ENCODE data around the gene SPACA7. TPM values are rescaled to one million over a fixed set of nuclear protein-coding genes. Genes with fewer than 3 reads are reported as not detected.

The SPACA7 gene
- total and polyA plus RNA-seq, 9 donors, result not detected

DNA sequence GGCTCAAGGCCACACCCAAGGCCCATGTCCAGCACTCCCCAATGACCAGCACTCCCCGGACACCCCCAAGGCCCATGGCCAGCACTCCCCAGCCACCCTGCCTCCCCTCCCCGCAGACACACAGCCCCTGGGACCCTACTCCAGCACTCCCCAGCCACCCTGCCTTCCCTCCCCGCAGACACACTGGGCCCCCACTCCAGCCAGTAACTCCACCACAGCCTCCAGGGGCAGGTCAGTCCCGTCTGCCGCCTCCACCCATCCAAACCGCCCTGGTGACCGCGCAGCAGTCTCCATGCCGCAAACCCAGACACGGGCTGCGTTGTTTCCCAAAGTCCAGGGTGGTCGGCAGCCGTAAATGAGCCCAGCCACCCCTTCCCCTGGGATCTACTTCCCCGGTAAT lies 70.7 kb downstream of the SPACA7 start:
- DNase-seq, result no peak
- Histone ChIP-seq H3K36me3 (ENCODE audit: control insufficient read depth, insufficient read depth, low read length) (no peaks in the 10 kb centered on the region), H3K4me3 (ENCODE audit: low read length) (no peak overlapping the region), H3K9me3 (replicated peaks; ENCODE audit: control insufficient read depth, low read depth, low read length) (no peaks in the 10 kb centered on the region), H3K27ac (ENCODE audit: low read length) (no peak overlapping the region), H3K4me1 (ENCODE audit: control insufficient read depth, insufficient read depth, low read length) (peaks cover 4% of the 10 kb centered on the region), H3K27me3 (ENCODE audit: control insufficient read depth, insufficient read depth, low read length) (peaks cover 43% of the 10 kb centered on the region)
- WGBS (ENCODE audit: insufficient coverage), result 88% methylated on average over 14 of the region's 14 CpGs

- Histone ChIP-seq H3K27ac (ENCODE audit: low read length) (no peak overlapping the region), H3K4me3 (ENCODE audit: low read length) (no peak overlapping the region), H3K9me3 (replicated peaks; ENCODE audit: control insufficient read depth, low read depth, low read length) (no peaks in the 10 kb centered on the region), H3K4me1 (ENCODE audit: control insufficient read depth, insufficient read depth, low read length) (peaks cover 4% of the 10 kb centered on the region), H3K27me3 (ENCODE audit: control insufficient read depth, insufficient read depth, low read length) (peaks cover 39% of the 10 kb centered on the region), H3K36me3 (ENCODE audit: control insufficient read depth, insufficient read depth, low read length) (no peaks in the 10 kb centered on the region)
- DNase-seq, result no peak
- WGBS (ENCODE audit: insufficient coverage), result 75% methylated on average over 1 of the region's 2 CpGs
Observed at GRCh38 chr13:112447306-112447705, 71.2 kb downstream of the SPACA7 start.

DNA sequence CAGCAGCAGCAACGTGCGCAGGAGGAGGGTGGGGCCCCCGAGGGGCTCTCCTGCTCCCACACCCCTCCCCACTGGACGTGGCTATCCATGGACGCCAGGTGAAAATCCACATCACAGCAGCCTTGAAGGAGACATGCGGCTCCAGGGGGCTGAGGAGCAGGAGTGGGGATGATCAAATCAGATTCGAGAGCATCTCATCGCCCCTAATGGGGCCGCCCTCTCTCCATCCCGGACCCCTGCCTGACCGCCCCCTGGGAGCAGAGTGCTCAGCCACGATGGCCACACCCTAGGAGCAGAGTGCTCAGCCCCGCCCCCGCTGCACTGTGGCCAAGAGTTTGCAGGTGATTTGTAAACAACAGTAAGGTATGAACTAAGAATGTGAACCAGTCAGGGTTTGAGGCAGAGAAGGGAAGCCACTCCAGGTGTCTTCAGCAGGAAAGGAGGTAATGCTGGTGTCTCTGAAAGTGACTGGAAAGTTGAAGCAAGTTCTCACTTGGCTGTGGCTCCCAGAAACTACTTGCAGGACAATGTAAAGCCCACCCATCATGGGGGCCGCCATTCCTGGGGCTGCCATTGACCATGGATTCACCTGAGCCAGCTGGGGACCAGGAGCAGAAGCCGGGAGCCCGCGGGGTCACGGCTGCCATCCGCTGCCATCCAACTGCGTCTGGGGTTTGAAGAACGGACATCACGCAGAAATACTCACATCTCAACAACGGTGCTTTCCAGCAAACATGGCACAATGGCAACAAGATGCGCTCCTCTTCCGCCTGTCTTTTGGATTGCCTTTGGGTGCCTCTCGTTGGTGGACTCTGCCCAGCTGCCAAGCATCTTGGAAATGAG lies 71.8 kb downstream of the SPACA7 start:
- 85% methylated on average over 18 of the region's 27 CpGs for WGBS (ENCODE audit: insufficient coverage)
- peaks cover 33% of the 10 kb centered on the region for H3K27me3 ChIP-seq (ENCODE audit: control insufficient read depth, insufficient read depth, low read length)

GRCh38 chr13:112448621-112449544 lies 72.7 kb downstream of the SPACA7 start:
- no peak for DNase-seq
- H3K27me3 ChIP-seq (ENCODE audit: control insufficient read depth, insufficient read depth, low read length), result peaks cover 24% of the 10 kb centered on the region
- no peaks in the 10 kb centered on the region for H3K36me3 ChIP-seq (ENCODE audit: control insufficient read depth, insufficient read depth, low read length)
- no peak overlapping the region for H3K27ac ChIP-seq (ENCODE audit: low read length)
- 78% methylated on average over 15 of the region's 20 CpGs for WGBS (ENCODE audit: insufficient coverage)
- H3K4me1 ChIP-seq (ENCODE audit: control insufficient read depth, insufficient read depth, low read length), result peaks cover under 1% of the 10 kb centered on the region
- no peaks in the 10 kb centered on the region for H3K9me3 ChIP-seq (replicated peaks; ENCODE audit: control insufficient read depth, low read depth, low read length)
- no peak overlapping the region for H3K4me3 ChIP-seq (ENCODE audit: low read length)

More for the DNA sequence above, 71.8 kb downstream of the SPACA7 start:
- no peak for DNase-seq
- Histone ChIP-seq H3K27ac (ENCODE audit: low read length) (no peak overlapping the region), H3K4me1 (ENCODE audit: control insufficient read depth, insufficient read depth, low read length) (peaks cover 4% of the 10 kb centered on the region), H3K9me3 (replicated peaks; ENCODE audit: control insufficient read depth, low read depth, low read length) (no peaks in the 10 kb centered on the region), H3K36me3 (ENCODE audit: control insufficient read depth, insufficient read depth, low read length) (no peaks in the 10 kb centered on the region), H3K4me3 (ENCODE audit: low read length) (no peak overlapping the region)

DNA sequence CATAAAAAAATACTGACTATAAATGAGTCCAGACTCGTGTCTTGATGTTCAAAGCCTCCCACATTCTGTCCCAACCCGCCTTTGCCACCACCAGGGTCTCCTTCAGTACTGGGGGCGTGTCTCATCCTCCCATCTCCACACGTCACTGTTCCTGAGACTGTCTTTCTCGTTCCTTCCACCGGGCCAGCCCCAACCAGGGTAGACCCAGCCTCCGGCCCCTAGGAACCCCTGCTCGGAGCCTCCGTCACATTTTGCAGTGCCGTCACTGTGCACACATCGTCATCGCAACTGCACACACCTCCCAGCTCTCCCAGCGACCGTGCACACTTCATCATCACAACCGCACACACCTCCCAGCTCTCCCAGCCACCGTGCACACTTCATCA lies 73.4 kb downstream of the SPACA7 start:
- Histone ChIP-seq H3K27ac (ENCODE audit: low read length) (no peak overlapping the region), H3K27me3 (ENCODE audit: control insufficient read depth, insufficient read depth, low read length) (peaks cover 22% of the 10 kb centered on the region), H3K4me1 (ENCODE audit: control insufficient read depth, insufficient read depth, low read length) (no peaks in the 10 kb centered on the region), H3K9me3 (replicated peaks; ENCODE audit: control insufficient read depth, low read depth, low read length) (no peaks in the 10 kb centered on the region), H3K36me3 (ENCODE audit: control insufficient read depth, insufficient read depth, low read length) (no peaks in the 10 kb centered on the region), H3K4me3 (ENCODE audit: low read length) (no peak overlapping the region)
- no peak for DNase-seq
- WGBS (ENCODE audit: insufficient coverage), result 54% methylated on average over 14 of the region's 16 CpGs

DNA sequence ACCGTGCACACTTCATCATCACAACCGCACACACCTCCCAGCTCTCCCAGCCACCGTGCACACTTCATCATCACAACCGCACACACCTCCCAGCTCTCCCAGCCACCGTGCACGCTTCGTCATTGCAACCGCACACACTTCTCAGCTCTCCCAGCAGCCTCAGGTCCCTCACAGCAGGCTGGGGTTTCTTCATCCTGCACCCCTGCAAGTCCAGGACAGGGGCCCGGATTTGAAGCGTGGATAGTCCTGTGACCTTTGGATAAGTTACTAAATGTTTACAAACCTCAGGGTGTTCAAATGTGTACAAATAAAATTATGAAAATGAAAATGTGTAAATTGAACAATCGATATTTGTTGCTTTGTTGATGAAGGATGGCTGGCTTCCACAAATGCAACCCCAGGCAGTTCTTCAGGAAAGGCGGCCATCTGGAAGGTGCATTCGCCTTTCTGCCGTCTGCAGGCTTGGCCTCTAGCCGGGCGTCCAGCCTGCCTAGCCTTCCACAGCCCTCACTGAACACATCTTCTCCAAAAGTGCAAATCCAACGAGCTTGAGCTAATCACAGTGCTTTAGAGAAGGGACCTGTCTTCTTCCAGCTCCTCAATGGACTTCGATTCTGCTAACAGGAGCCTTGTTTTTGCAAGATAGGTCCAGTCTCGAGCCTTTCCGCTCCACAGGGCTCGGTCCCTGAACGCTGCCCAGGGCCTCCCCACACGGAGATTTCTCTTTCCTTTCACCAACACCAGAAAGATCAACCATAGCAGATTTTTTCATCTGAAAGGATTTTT lies 74.2 kb downstream of the SPACA7 start:
- Histone ChIP-seq H3K9me3 (replicated peaks; ENCODE audit: control insufficient read depth, low read depth, low read length) (no peaks in the 10 kb centered on the region), H3K36me3 (ENCODE audit: control insufficient read depth, insufficient read depth, low read length) (no peaks in the 10 kb centered on the region), H3K27ac (ENCODE audit: low read length) (no peak overlapping the region), H3K4me1 (ENCODE audit: control insufficient read depth, insufficient read depth, low read length) (no peaks in the 10 kb centered on the region), H3K4me3 (ENCODE audit: low read length) (no peak overlapping the region), H3K27me3 (ENCODE audit: control insufficient read depth, insufficient read depth, low read length) (peaks cover 17% of the 10 kb centered on the region)
- 62% methylated on average over 14 of the region's 23 CpGs for WGBS (ENCODE audit: insufficient coverage)
- DNase-seq, result peak; percentile 14

GRCh38 chr13:112450904-112451240 lies 74.7 kb downstream of the SPACA7 start:
- Histone ChIP-seq H3K36me3 (ENCODE audit: control insufficient read depth, insufficient read depth, low read length) (no peaks in the 10 kb centered on the region), H3K9me3 (replicated peaks; ENCODE audit: control insufficient read depth, low read depth, low read length) (no peaks in the 10 kb centered on the region), H3K27me3 (ENCODE audit: control insufficient read depth, insufficient read depth, low read length) (peaks cover 13% of the 10 kb centered on the region), H3K4me3 (ENCODE audit: low read length) (no peak overlapping the region), H3K4me1 (ENCODE audit: control insufficient read depth, insufficient read depth, low read length) (no peaks in the 10 kb centered on the region), H3K27ac (ENCODE audit: low read length) (no peak overlapping the region)
- peak; percentile 32 for DNase-seq
- 50% methylated on average over 2 of the region's 9 CpGs for WGBS (ENCODE audit: insufficient coverage)

DNA sequence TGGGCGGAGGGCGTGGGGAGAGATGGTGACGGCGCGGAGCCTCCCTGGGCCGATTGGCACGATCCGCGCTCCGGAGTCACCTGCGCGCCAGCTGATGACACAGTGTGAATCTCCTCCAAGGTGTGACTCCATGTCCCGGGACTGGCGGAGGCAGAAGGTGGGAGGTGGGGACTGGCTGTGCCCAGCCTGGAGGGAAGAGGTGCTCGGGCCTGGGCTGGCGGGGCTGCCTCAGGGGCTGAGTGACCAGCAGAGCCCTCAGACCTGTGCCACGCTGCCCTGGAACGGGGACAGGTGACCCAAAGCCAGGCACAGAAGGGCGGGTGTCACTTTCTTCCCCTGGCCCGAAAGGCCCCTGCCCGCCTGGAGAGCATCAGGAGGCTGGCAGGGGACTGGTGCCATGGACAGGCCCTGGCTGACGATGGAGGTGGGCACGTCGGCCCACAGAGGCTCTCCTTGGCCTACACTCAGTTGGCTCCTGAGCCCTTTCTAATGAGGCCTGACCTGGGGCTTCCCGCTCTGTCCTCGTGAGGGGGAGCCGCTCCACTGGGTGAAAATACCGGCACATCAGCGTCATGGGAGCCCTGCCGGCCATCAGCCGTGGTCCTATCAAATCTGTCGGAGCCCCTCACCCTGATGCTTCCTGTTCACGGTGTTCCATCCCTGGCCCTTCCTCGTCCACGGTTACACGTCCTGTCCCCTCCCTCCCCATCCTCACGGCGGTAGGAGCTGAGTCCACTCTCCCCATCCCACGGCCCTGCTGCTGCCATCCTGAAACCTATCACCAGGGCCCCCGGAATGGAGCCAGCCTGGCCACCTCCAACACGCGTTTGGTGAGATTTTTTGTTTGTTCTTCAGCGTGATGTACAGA lies 75.6 kb downstream of the SPACA7 start:
- Histone ChIP-seq H3K4me1 (ENCODE audit: control insufficient read depth, insufficient read depth, low read length) (no peaks in the 10 kb centered on the region), H3K27ac (ENCODE audit: low read length) (no peak overlapping the region), H3K27me3 (ENCODE audit: control insufficient read depth, insufficient read depth, low read length) (peaks cover 10% of the 10 kb centered on the region), H3K36me3 (ENCODE audit: control insufficient read depth, insufficient read depth, low read length) (no peaks in the 10 kb centered on the region), H3K9me3 (replicated peaks; ENCODE audit: control insufficient read depth, low read depth, low read length) (peaks cover 3% of the 10 kb centered on the region), H3K4me3 (ENCODE audit: low read length) (no peak overlapping the region)
- DNase-seq, result no peak
- WGBS (ENCODE audit: insufficient coverage), result 91% methylated on average over 32 of the region's 43 CpGs

- WGBS (ENCODE audit: insufficient coverage), result 83% methylated on average over 32 of the region's 36 CpGs
- Histone ChIP-seq H3K27me3 (ENCODE audit: control insufficient read depth, insufficient read depth, low read length) (peaks cover 10% of the 10 kb centered on the region), H3K36me3 (ENCODE audit: control insufficient read depth, insufficient read depth, low read length) (no peaks in the 10 kb centered on the region)
Observed at GRCh38 chr13:112452380-112453206, 76.4 kb downstream of the SPACA7 start.

More at GRCh38 chr13:112452380-112453206, 76.4 kb downstream of the SPACA7 start:
- Histone ChIP-seq H3K9me3 (replicated peaks; ENCODE audit: control insufficient read depth, low read depth, low read length) (peaks cover 3% of the 10 kb centered on the region), H3K4me3 (ENCODE audit: low read length) (no peak overlapping the region), H3K27ac (ENCODE audit: low read length) (no peak overlapping the region), H3K4me1 (ENCODE audit: control insufficient read depth, insufficient read depth, low read length) (no peaks in the 10 kb centered on the region)
- no peak for DNase-seq
